Bronchial epithelial cell (primary cell): ENCODE data around the gene TALDO1. TPM values are rescaled to one million over a fixed set of nuclear protein-coding genes. Genes with fewer than 3 reads are reported as not detected.
A peak's percentile ranks its signal among the peaks of the same experiment; 100 is the strongest.

Experiments
- DNase-seq: peaks from one replicate; pipeline ENCODE4 v3.0.0-alpha.2; 2010; ENCODE audit warnings: low read depth
- FAIRE-seq: peaks from 2 replicates; lab custom pipeline; 2011; peaks lifted over from hg19 to GRCh38; lab: Jason Lieb, UNC
- H3K27me3 ChIP-seq: 2 replicates; pipeline ENCODE4 v1.5.1; 2011; ENCODE audit warnings: low read length; ENCODE audit not compliant: control insufficient read depth, insufficient read depth
- H3K36me3 ChIP-seq: 2 replicates; pipeline ENCODE4 v1.5.1; 2011; ENCODE audit warnings: low read length; ENCODE audit not compliant: control insufficient read depth, insufficient read depth
- H3K4me3 ChIP-seq: 2 replicates; pipeline ENCODE4 v1.5.1; 2011; ENCODE audit warnings: mild to moderate bottlenecking, low read depth, low read length, control low read depth
- CTCF ChIP-seq: IDR thresholded peaks from 2 replicates; pipeline ENCODE4 v1.5.1; 2011; ENCODE audit warnings: mild to moderate bottlenecking, moderate library complexity, low read length, control low read depth, inconsistent platforms; ENCODE audit not compliant: insufficient read depth, severe bottlenecking
- total RNA-seq: library from RNA; depleted of rRNA; stranded (reverse); fragments of >200 nt; gene quantifications from 2 replicates; pipeline ENCODE4 v1.2.1, GENCODE V29; 2014

Gene TALDO1
- total RNA-seq, 1 donor from 2014 or later, result 253 TPM

- FAIRE-seq, result no peak
- TF ChIP-seq CTCF, result no peak
- peaks cover 2% of the 10 kb centered on the region for H3K36me3 ChIP-seq
- no peaks in the 10 kb centered on the region for H3K27me3 ChIP-seq
- DNase-seq, result no peak
- no peak overlapping the region for H3K4me3 ChIP-seq
These were observed 2.5 kb downstream of the TALDO1 start for GRCh38 chr11:749731-750130.

GRCh38 chr11:760236-760635 is 13.0 kb downstream of the TALDO1 start:
- FAIRE-seq, result no peak
- Histone ChIP-seq H3K4me3 (no peak overlapping the region), H3K36me3 (peaks cover 45% of the 10 kb centered on the region), H3K27me3 (no peaks in the 10 kb centered on the region)
- DNase-seq, result no peak
- TF ChIP-seq CTCF, result no peak

GRCh38 chr11:761526-762108 is 14.4 kb downstream of the TALDO1 start:
- Histone ChIP-seq H3K4me3 (no peak overlapping the region), H3K36me3 (peaks cover 43% of the 10 kb centered on the region), H3K27me3 (no peaks in the 10 kb centered on the region)
- FAIRE-seq (peak; percentile 18), DNase-seq (no peak)
- no peak for TF ChIP-seq CTCF

DNA sequence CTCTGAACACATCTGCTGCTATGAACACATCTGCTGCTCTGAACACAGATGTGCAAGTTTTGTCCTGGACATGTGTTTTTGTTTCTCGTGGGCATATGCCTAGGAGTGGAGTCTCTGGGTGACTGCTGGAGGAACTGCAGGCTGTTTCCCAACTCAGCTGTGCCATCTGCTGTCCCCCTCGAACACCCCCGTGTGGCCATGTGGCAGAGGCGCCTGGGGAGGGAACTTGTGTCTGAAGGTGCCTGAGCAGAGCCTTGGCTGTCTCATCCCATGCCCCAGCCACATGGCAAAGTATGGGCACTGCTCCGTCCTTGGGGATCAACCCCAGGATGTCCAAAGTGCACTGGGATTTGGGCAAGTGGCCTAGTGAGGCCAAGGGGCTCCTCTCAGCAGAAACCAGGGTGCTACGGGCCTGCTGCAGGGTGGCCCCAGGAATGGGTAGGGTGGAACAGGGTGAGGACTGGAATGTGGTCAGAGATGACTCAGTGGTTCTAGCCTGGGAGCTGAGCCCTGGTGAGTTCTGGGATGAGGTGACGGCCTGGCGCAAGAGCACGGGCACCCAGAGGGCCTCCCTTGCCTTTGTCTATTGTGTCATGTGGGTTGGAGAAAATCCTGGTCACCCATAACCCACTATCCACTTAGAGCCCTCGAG is 15.3 kb downstream of the TALDO1 start:
- peaks cover 43% of the 10 kb centered on the region for H3K36me3 ChIP-seq
- DNase-seq, result peak; percentile 85

GRCh38 chr11:763073-763463 is 15.8 kb downstream of the TALDO1 start:
- no peak overlapping the region for H3K4me3 ChIP-seq
- H3K27me3 ChIP-seq, result no peaks in the 10 kb centered on the region
- FAIRE-seq (no peak), DNase-seq (peak; percentile 46)
- TF ChIP-seq CTCF, result no peak
- peaks cover 40% of the 10 kb centered on the region for H3K36me3 ChIP-seq

More for the DNA sequence above, 15.3 kb downstream of the TALDO1 start:
- peak; percentile 64 for TF ChIP-seq CTCF
- H3K4me3 ChIP-seq, result no peak overlapping the region
- peak; percentile 50 for FAIRE-seq
- H3K27me3 ChIP-seq, result no peaks in the 10 kb centered on the region
